Measurements from ENCODE around the gene MFAP1. TPM values are rescaled to one million over a fixed set of nuclear protein-coding genes. Genes with fewer than 3 reads are reported as not detected.

The MFAP1 gene
- total RNA-seq, 1 experiment from 2014 or later: 19.7 TPM

- no peak for DNase-seq
- Histone ChIP-seq H3K4me1 (ENCODE audit: low read length) (peaks cover 50% of the 10 kb centered on the region), H3K9me3 (ENCODE audit: low read length) (no peaks in the 10 kb centered on the region), H3K79me2 (ENCODE audit: low read length) (peaks cover 26% of the 10 kb centered on the region), H4K20me1 (ENCODE audit: insufficient read depth, low read depth, low read length) (peaks cover 17% of the 10 kb centered on the region), H3K36me3 (ENCODE audit: insufficient read depth, low read length) (peaks cover 18% of the 10 kb centered on the region), H2AFZ (ENCODE audit: low read length) (no peak overlapping the region), H3K27me3 (ENCODE audit: low read length) (no peaks in the 10 kb centered on the region), H3K4me2 (ENCODE audit: low read depth, low read length, poor library complexity, severe bottlenecking) (no peak overlapping the region), H3K4me3 (ENCODE audit: low read length) (no peak overlapping the region), H3K27ac (ENCODE audit: low read length) (peak overlapping the region; percentile 48; the same call in 1 of the 2 replicates), H3K9ac (ENCODE audit: low read length) (no peak overlapping the region), H3K9me2 (replicated peaks; ENCODE audit: insufficient read depth, low read length) (no peaks in the 10 kb centered on the region)
These were observed 45.5 kb downstream of the MFAP1 start for GRCh38 chr15:43779016-43779415.

- Histone ChIP-seq H3K9me3 (ENCODE audit: low read length) (no peaks in the 10 kb centered on the region), H3K9me2 (replicated peaks; ENCODE audit: insufficient read depth, low read length) (no peaks in the 10 kb centered on the region), H2AFZ (ENCODE audit: low read length) (no peak overlapping the region; the same call in 1 of the 2 replicates), H3K9ac (ENCODE audit: low read length) (peak overlapping the region; percentile 100), H3K27me3 (ENCODE audit: low read length) (no peaks in the 10 kb centered on the region), H3K27ac (ENCODE audit: low read length) (peak overlapping the region; percentile 99), H3K4me3 (ENCODE audit: low read length) (peak overlapping the region; percentile 96), H3K4me2 (ENCODE audit: low read depth, low read length, poor library complexity, severe bottlenecking) (peak overlapping the region; percentile 95), H3K36me3 (ENCODE audit: insufficient read depth, low read length) (peaks cover 29% of the 10 kb centered on the region), H3K4me1 (ENCODE audit: low read length) (peaks cover 64% of the 10 kb centered on the region), H4K20me1 (ENCODE audit: insufficient read depth, low read depth, low read length) (peaks cover 20% of the 10 kb centered on the region), H3K79me2 (ENCODE audit: low read length) (peaks cover 26% of the 10 kb centered on the region)
- DNase-seq: peak; percentile 97
These were observed 47.1 kb downstream of the MFAP1 start for GRCh38 chr15:43777267-43777914.

GRCh38 chr15:43776718-43777266 lies 47.7 kb downstream of the MFAP1 start, which contains the start of gene ELL3:
ELL3 (minus strand) TSS chr15:43776966; CDS start chr15:43776901, 65 bp downstream.
- Histone ChIP-seq H3K9ac (ENCODE audit: low read length) (peak within 1 kb of the TSS; percentile 100), H3K79me2 (ENCODE audit: low read length) (peaks cover 26% of the 10 kb centered on the region), H3K4me3 (ENCODE audit: low read length) (peak within 1 kb of the TSS; percentile 96), H3K27me3 (ENCODE audit: low read length) (no peaks in the 10 kb centered on the region), H2AFZ (ENCODE audit: low read length) (no peak within 1 kb of the TSS; the same call in 1 of the 2 replicates), H3K4me2 (ENCODE audit: low read depth, low read length, poor library complexity, severe bottlenecking) (peak within 1 kb of the TSS; percentile 95), H3K36me3 (ENCODE audit: insufficient read depth, low read length) (peaks cover 35% of the 10 kb centered on the region), H3K9me3 (ENCODE audit: low read length) (no peaks in the 10 kb centered on the region), H3K9me2 (replicated peaks; ENCODE audit: insufficient read depth, low read length) (no peaks in the 10 kb centered on the region), H3K27ac (ENCODE audit: low read length) (peak within 1 kb of the TSS; percentile 99), H3K4me1 (ENCODE audit: low read length) (peaks cover 64% of the 10 kb centered on the region), H4K20me1 (ENCODE audit: insufficient read depth, low read depth, low read length) (peaks cover 25% of the 10 kb centered on the region)
- peak; percentile 96 for DNase-seq

GRCh38 chr15:43776101-43776717 lies 48.3 kb downstream of the MFAP1 start:
- peaks cover 65% of the 10 kb centered on the region for H3K4me1 ChIP-seq (ENCODE audit: low read length)
- H3K9ac ChIP-seq (ENCODE audit: low read length): peak overlapping the region; percentile 100
- H3K9me3 ChIP-seq (ENCODE audit: low read length): no peaks in the 10 kb centered on the region
- H4K20me1 ChIP-seq (ENCODE audit: insufficient read depth, low read depth, low read length): peaks cover 28% of the 10 kb centered on the region
- H3K36me3 ChIP-seq (ENCODE audit: insufficient read depth, low read length): peaks cover 41% of the 10 kb centered on the region
- DNase-seq: peak; percentile 99
- peak overlapping the region; percentile 95 for H3K4me2 ChIP-seq (ENCODE audit: low read depth, low read length, poor library complexity, severe bottlenecking)
- H2AFZ ChIP-seq (ENCODE audit: low read length): no peak overlapping the region
- H3K9me2 ChIP-seq (replicated peaks; ENCODE audit: insufficient read depth, low read length): no peaks in the 10 kb centered on the region
- peak overlapping the region; percentile 99 for H3K27ac ChIP-seq (ENCODE audit: low read length)
- peak overlapping the region; percentile 96 for H3K4me3 ChIP-seq (ENCODE audit: low read length)
- no peaks in the 10 kb centered on the region for H3K27me3 ChIP-seq (ENCODE audit: low read length)
- peaks cover 26% of the 10 kb centered on the region for H3K79me2 ChIP-seq (ENCODE audit: low read length)

- H3K9ac ChIP-seq (ENCODE audit: low read length): peak overlapping the region; percentile 100
- peaks cover 26% of the 10 kb centered on the region for H3K79me2 ChIP-seq (ENCODE audit: low read length)
- peak overlapping the region; percentile 96 for H3K4me3 ChIP-seq (ENCODE audit: low read length)
- H3K9me3 ChIP-seq (ENCODE audit: low read length): no peaks in the 10 kb centered on the region
- no peaks in the 10 kb centered on the region for H3K27me3 ChIP-seq (ENCODE audit: low read length)
- peaks cover 46% of the 10 kb centered on the region for H3K36me3 ChIP-seq (ENCODE audit: insufficient read depth, low read length)
- peak overlapping the region; percentile 99 for H3K27ac ChIP-seq (ENCODE audit: low read length)
- no peak overlapping the region for H2AFZ ChIP-seq (ENCODE audit: low read length)
- DNase-seq: peak; percentile 64
- peaks cover 28% of the 10 kb centered on the region for H4K20me1 ChIP-seq (ENCODE audit: insufficient read depth, low read depth, low read length)
- H3K4me2 ChIP-seq (ENCODE audit: low read depth, low read length, poor library complexity, severe bottlenecking): peak overlapping the region; percentile 95
- H3K9me2 ChIP-seq (replicated peaks; ENCODE audit: insufficient read depth, low read length): no peaks in the 10 kb centered on the region
- peaks cover 67% of the 10 kb centered on the region for H3K4me1 ChIP-seq (ENCODE audit: low read length)
These were observed 49.0 kb downstream of the MFAP1 start for GRCh38 chr15:43775411-43775965.

GRCh38 chr15:43774062-43774461 lies 50.4 kb downstream of the MFAP1 start:
- peaks cover 28% of the 10 kb centered on the region for H4K20me1 ChIP-seq (ENCODE audit: insufficient read depth, low read depth, low read length)
- H3K9me2 ChIP-seq (replicated peaks; ENCODE audit: insufficient read depth, low read length): no peaks in the 10 kb centered on the region
- peak overlapping the region; percentile 96 for H3K4me3 ChIP-seq (ENCODE audit: low read length)
- peaks cover 74% of the 10 kb centered on the region for H3K4me1 ChIP-seq (ENCODE audit: low read length)
- H3K4me2 ChIP-seq (ENCODE audit: low read depth, low read length, poor library complexity, severe bottlenecking): peak overlapping the region; percentile 95
- H2AFZ ChIP-seq (ENCODE audit: low read length): no peak overlapping the region
- no peaks in the 10 kb centered on the region for H3K27me3 ChIP-seq (ENCODE audit: low read length)
- DNase-seq: peak; percentile 54
- peak overlapping the region; percentile 100 for H3K9ac ChIP-seq (ENCODE audit: low read length)
- no peaks in the 10 kb centered on the region for H3K9me3 ChIP-seq (ENCODE audit: low read length)
- H3K27ac ChIP-seq (ENCODE audit: low read length): peak overlapping the region; percentile 99
- peaks cover 26% of the 10 kb centered on the region for H3K79me2 ChIP-seq (ENCODE audit: low read length)
- H3K36me3 ChIP-seq (ENCODE audit: insufficient read depth, low read length): peaks cover 58% of the 10 kb centered on the region

GRCh38 chr15:43772624-43773023 lies 51.9 kb downstream of the MFAP1 start:
- H3K27ac ChIP-seq (ENCODE audit: low read length): peak overlapping the region; percentile 99
- no peaks in the 10 kb centered on the region for H3K27me3 ChIP-seq (ENCODE audit: low read length)
- no peak overlapping the region for H2AFZ ChIP-seq (ENCODE audit: low read length)
- no peaks in the 10 kb centered on the region for H3K9me3 ChIP-seq (ENCODE audit: low read length)
- H3K4me2 ChIP-seq (ENCODE audit: low read depth, low read length, poor library complexity, severe bottlenecking): peak overlapping the region; percentile 16
- peaks cover 23% of the 10 kb centered on the region for H3K79me2 ChIP-seq (ENCODE audit: low read length)
- peak; percentile 47 for DNase-seq
- H4K20me1 ChIP-seq (ENCODE audit: insufficient read depth, low read depth, low read length): peaks cover 28% of the 10 kb centered on the region
- peaks cover 66% of the 10 kb centered on the region for H3K36me3 ChIP-seq (ENCODE audit: insufficient read depth, low read length)
- no peaks in the 10 kb centered on the region for H3K9me2 ChIP-seq (replicated peaks; ENCODE audit: insufficient read depth, low read length)
- H3K4me3 ChIP-seq (ENCODE audit: low read length): no peak overlapping the region
- H3K4me1 ChIP-seq (ENCODE audit: low read length): peaks cover 69% of the 10 kb centered on the region
- 0 out of 2 replicates have a peak overlapping the region, but pooled peaks have one; percentile 0 for H3K9ac ChIP-seq (ENCODE audit: low read length)

- peak; percentile 54 for DNase-seq
- no peaks in the 10 kb centered on the region for H3K27me3 ChIP-seq (ENCODE audit: low read length)
- no peak overlapping the region for H3K4me3 ChIP-seq (ENCODE audit: low read length)
- no peaks in the 10 kb centered on the region for H3K9me3 ChIP-seq (ENCODE audit: low read length)
- peaks cover 28% of the 10 kb centered on the region for H4K20me1 ChIP-seq (ENCODE audit: insufficient read depth, low read depth, low read length)
- peaks cover 23% of the 10 kb centered on the region for H3K79me2 ChIP-seq (ENCODE audit: low read length)
- peak overlapping the region; percentile 2; the same call in 1 of the 2 replicates for H3K9ac ChIP-seq (ENCODE audit: low read length)
- no peaks in the 10 kb centered on the region for H3K9me2 ChIP-seq (replicated peaks; ENCODE audit: insufficient read depth, low read length)
- H3K27ac ChIP-seq (ENCODE audit: low read length): peak overlapping the region; percentile 99
- H3K4me1 ChIP-seq (ENCODE audit: low read length): peaks cover 62% of the 10 kb centered on the region
- H3K4me2 ChIP-seq (ENCODE audit: low read depth, low read length, poor library complexity, severe bottlenecking): no peak overlapping the region
- H2AFZ ChIP-seq (ENCODE audit: low read length): no peak overlapping the region
- peaks cover 68% of the 10 kb centered on the region for H3K36me3 ChIP-seq (ENCODE audit: insufficient read depth, low read length)
These were observed 52.7 kb downstream of the MFAP1 start for GRCh38 chr15:43771816-43772215.
